Activated T-helper 2 cell treated with anti-CD3 and anti-CD28 coated beads, Interferon-gamma antibody, Interleukin-2, Interleukin-4, amounts not matched to agents 10 μg/mL and 5 μg/mL and 100 μg/mL, durations not matched to agents 14 hours and 24 hours and 36 hours (primary cell): ENCODE data around the gene SPAG9. TPM values are rescaled to one million over a fixed set of nuclear protein-coding genes. Genes with fewer than 3 reads are reported as not detected.

Source experiments
- DNase-seq: peaks from one replicate; pipeline ENCODE4 v3.0.0; 2021; ENCODE audit warnings: low spot score
- H3K27ac Mint-ChIP-seq: one replicate; pipeline ENCODE4 v1.8.0; 2021; ENCODE audit warnings: mixed read lengths
- H3K27me3 Mint-ChIP-seq: one replicate; pipeline ENCODE4 v1.8.0; 2021; ENCODE audit warnings: low read depth, mixed read lengths
- H3K36me3 Mint-ChIP-seq: one replicate; pipeline ENCODE4 v1.8.0; 2021; ENCODE audit warnings: low read depth, mixed read lengths
- H3K4me1 Mint-ChIP-seq: one replicate; pipeline ENCODE4 v1.8.0; 2021; ENCODE audit warnings: low read depth, mixed read lengths
- H3K4me3 Mint-ChIP-seq: one replicate; pipeline ENCODE4 v1.8.0; 2021; ENCODE audit warnings: low read depth, mild to moderate bottlenecking, moderate library complexity, mixed read lengths
- H3K9me3 Mint-ChIP-seq: one replicate; pipeline ENCODE4 v1.8.0; 2021; ENCODE audit warnings: mixed read lengths
- intact Hi-C: fragments of 100-400 bp; cut with micrococcal nuclease; formaldehyde crosslinking; loops from one replicate; pipeline ENCODE4 v1.15.1; 2023
- total RNA-seq: library from RNA; stranded (reverse); gene quantifications from 2 replicates; pipeline ENCODE4 v1.2.3, GENCODE V29; 2022

Gene SPAG9
- total RNA-seq, 1 donor from 2014 or later, result 48.1 TPM

- DNase-seq, result no peak
- Mint-ChIP-seq H3K36me3 (peaks cover 23% of the 10 kb centered on the region), H3K27ac (no peak overlapping the region), H3K27me3 (no peaks in the 10 kb centered on the region), H3K4me3 (no peak overlapping the region), H3K9me3 (no peaks in the 10 kb centered on the region), H3K4me1 (peaks cover 19% of the 10 kb centered on the region)
- intact Hi-C loops, result loop anchor here (10.0 kb wide), 1 partner anchor 779 kb away; the partner anchor contains the start of genes EME1 and MRPL27
Measured at GRCh38 chr17:51154176-51154575, 33.5 kb upstream of the SPAG9 start.

- Mint-ChIP-seq H3K9me3 (no peaks in the 10 kb centered on the region), H3K27me3 (no peaks in the 10 kb centered on the region), H3K4me3 (no peak within 1 kb of the TSS), H3K36me3 (peaks cover 16% of the 10 kb centered on the region), H3K27ac (no peak within 1 kb of the TSS), H3K4me1 (peaks cover 19% of the 10 kb centered on the region)
- intact Hi-C loops, result loop anchor here (1.0 to 10.0 kb wide), 6 partner anchors 13 to 779 kb away; partner anchors contain the start of genes EME1, MBTD1, MRPL27 and NME2
- peak; percentile 99 for DNase-seq
Measured at GRCh38 chr17:51153210-51154072, 32.8 kb upstream of the SPAG9 start, which contains the start of gene NME1. Gene NME1 (plus strand): TSS chr17:51153559. CDS start chr17:51155655, 2,096 bp downstream.

- no peak overlapping the region for H3K27ac Mint-ChIP-seq
- H3K36me3 Mint-ChIP-seq, result peaks cover 11% of the 10 kb centered on the region
- H3K9me3 Mint-ChIP-seq, result no peaks in the 10 kb centered on the region
- intact Hi-C loops, result loop anchor here (1.0 to 10.0 kb wide), 6 partner anchors 14 to 778 kb away; partner anchors contain the start of genes EME1, MBTD1, MRPL27 and NME2
- no peak overlapping the region for H3K4me3 Mint-ChIP-seq
- H3K27me3 Mint-ChIP-seq, result no peaks in the 10 kb centered on the region
- DNase-seq, result peak; percentile 9
- peaks cover 21% of the 10 kb centered on the region for H3K4me1 Mint-ChIP-seq
Measured at GRCh38 chr17:51152766-51153209, 32.1 kb upstream of the SPAG9 start.

GRCh38 chr17:51150932-51151331 lies 30.3 kb upstream of the SPAG9 start:
- Mint-ChIP-seq H3K4me1 (peaks cover 28% of the 10 kb centered on the region), H3K36me3 (no peaks in the 10 kb centered on the region), H3K9me3 (no peaks in the 10 kb centered on the region), H3K27me3 (no peaks in the 10 kb centered on the region), H3K27ac (no peak overlapping the region), H3K4me3 (no peak overlapping the region)
- intact Hi-C loops, result loop anchor here (10.0 kb wide), 1 partner anchor 776 kb away; the partner anchor contains the start of genes EME1 and MRPL27
- DNase-seq, result no peak

GRCh38 chr17:51149163-51149562 lies 28.5 kb upstream of the SPAG9 start:
- H3K4me3 Mint-ChIP-seq, result no peak overlapping the region
- H3K4me1 Mint-ChIP-seq, result peaks cover 21% of the 10 kb centered on the region
- intact Hi-C loops, result no loop called here
- DNase-seq, result no peak
- no peak overlapping the region for H3K27ac Mint-ChIP-seq
- no peaks in the 10 kb centered on the region for H3K9me3 Mint-ChIP-seq
- H3K36me3 Mint-ChIP-seq, result no peaks in the 10 kb centered on the region
- no peaks in the 10 kb centered on the region for H3K27me3 Mint-ChIP-seq

GRCh38 chr17:51147650-51148049 lies 27.0 kb upstream of the SPAG9 start:
- intact Hi-C loops, result loop anchor here (1.0 kb wide), 1 partner anchor 26 kb away; no protein-coding TSS in a partner anchor
- H3K4me3 Mint-ChIP-seq, result peak overlapping the region; percentile 4
- H3K9me3 Mint-ChIP-seq, result no peaks in the 10 kb centered on the region
- no peak for DNase-seq
- H3K36me3 Mint-ChIP-seq, result no peaks in the 10 kb centered on the region
- peaks cover 23% of the 10 kb centered on the region for H3K4me1 Mint-ChIP-seq
- no peaks in the 10 kb centered on the region for H3K27me3 Mint-ChIP-seq
- H3K27ac Mint-ChIP-seq, result peak overlapping the region; percentile 87

GRCh38 chr17:51144266-51145022 lies 23.8 kb upstream of the SPAG9 start:
- intact Hi-C loops, result no loop called here
- no peaks in the 10 kb centered on the region for H3K36me3 Mint-ChIP-seq
- no peak overlapping the region for H3K4me3 Mint-ChIP-seq
- no peak for DNase-seq
- no peaks in the 10 kb centered on the region for H3K9me3 Mint-ChIP-seq
- no peaks in the 10 kb centered on the region for H3K27me3 Mint-ChIP-seq
- H3K4me1 Mint-ChIP-seq, result peaks cover 23% of the 10 kb centered on the region
- H3K27ac Mint-ChIP-seq, result no peak overlapping the region

GRCh38 chr17:51142597-51142996 lies 21.9 kb upstream of the SPAG9 start:
- H3K4me1 Mint-ChIP-seq, result peaks cover 18% of the 10 kb centered on the region
- H3K27ac Mint-ChIP-seq, result no peak overlapping the region
- no peaks in the 10 kb centered on the region for H3K27me3 Mint-ChIP-seq
- no peak overlapping the region for H3K4me3 Mint-ChIP-seq
- H3K9me3 Mint-ChIP-seq, result no peaks in the 10 kb centered on the region
- intact Hi-C loops, result no loop called here
- no peaks in the 10 kb centered on the region for H3K36me3 Mint-ChIP-seq
- DNase-seq, result no peak

- Mint-ChIP-seq H3K4me1 (peaks cover 13% of the 10 kb centered on the region), H3K36me3 (no peaks in the 10 kb centered on the region), H3K27ac (no peak overlapping the region), H3K9me3 (no peaks in the 10 kb centered on the region), H3K27me3 (no peaks in the 10 kb centered on the region), H3K4me3 (no peak overlapping the region)
- no peak for DNase-seq
- intact Hi-C loops, result no loop called here
Measured at GRCh38 chr17:51135956-51136355, 15.3 kb upstream of the SPAG9 start.

- Mint-ChIP-seq H3K4me3 (no peak overlapping the region), H3K9me3 (no peaks in the 10 kb centered on the region), H3K27me3 (no peaks in the 10 kb centered on the region)
Measured at GRCh38 chr17:51133365-51133764, 12.7 kb upstream of the SPAG9 start.

GRCh38 chr17:51132964-51133319 lies 12.3 kb upstream of the SPAG9 start:
- H3K4me3 Mint-ChIP-seq, result no peak overlapping the region
- no peaks in the 10 kb centered on the region for H3K27me3 Mint-ChIP-seq
- H3K9me3 Mint-ChIP-seq, result no peaks in the 10 kb centered on the region
- H3K27ac Mint-ChIP-seq, result peak overlapping the region; percentile 2
- no peak for DNase-seq
- intact Hi-C loops, result no loop called here
- no peaks in the 10 kb centered on the region for H3K36me3 Mint-ChIP-seq
- H3K4me1 Mint-ChIP-seq, result peaks cover 10% of the 10 kb centered on the region

More at GRCh38 chr17:51133365-51133764, 12.7 kb upstream of the SPAG9 start:
- Mint-ChIP-seq H3K27ac (peak overlapping the region; percentile 2), H3K4me1 (peaks cover 10% of the 10 kb centered on the region), H3K36me3 (no peaks in the 10 kb centered on the region)
- DNase-seq, result no peak
- intact Hi-C loops, result no loop called here

GRCh38 chr17:51128076-51128475 lies 7.4 kb upstream of the SPAG9 start:
- no peaks in the 10 kb centered on the region for H3K36me3 Mint-ChIP-seq
- peaks cover 6% of the 10 kb centered on the region for H3K4me1 Mint-ChIP-seq
- H3K27ac Mint-ChIP-seq, result no peak overlapping the region
- H3K27me3 Mint-ChIP-seq, result no peaks in the 10 kb centered on the region
- intact Hi-C loops, result no loop called here
- DNase-seq, result no peak
- H3K9me3 Mint-ChIP-seq, result no peaks in the 10 kb centered on the region
- no peak overlapping the region for H3K4me3 Mint-ChIP-seq
